CD4-positive, CD25-positive, alpha-beta regulatory T cell (primary cell): ENCODE data around the gene SOWAHD. TPM values are rescaled to one million over a fixed set of nuclear protein-coding genes. Genes with fewer than 3 reads are reported as not detected.
"Not testable (repeated sequence)": the region's sequence is repeated elsewhere in the genome, so short reads cannot be mapped to it uniquely, and the experiment has no call there.

Experiments used
- ATAC-seq, 2 donors: fragments of 150-1000 bp; cut with Tn5 transposase; one replicate each; pipeline ENCODE4 v1.10.0; 2021; ENCODE audit warnings: low read depth in 2 of 2, moderate number of reproducible peaks in 2 of 2, moderate library complexity in 1 of 2
- DNase-seq, 3 donors: peaks; one replicate each; pipeline versions ENCODE4 v3.0.0 to v3.0.0-alpha.2; 2012 to 2022; ENCODE audit warnings: mixed read lengths in 1 of 3
- H3K27ac ChIP-seq: one replicate; pipeline ENCODE4 v1.7.0; 2013; ENCODE audit warnings: mild to moderate bottlenecking, low read length; ENCODE audit not compliant: insufficient read depth, poor library complexity, severe bottlenecking
- H3K27me3 ChIP-seq: one replicate; pipeline ENCODE4 v1.7.0; 2013; ENCODE audit warnings: low read length; ENCODE audit not compliant: control insufficient read depth, insufficient read depth
- H3K36me3 ChIP-seq: one replicate; pipeline ENCODE4 v1.7.0; 2013; ENCODE audit warnings: mild to moderate bottlenecking, low read length, moderate library complexity; ENCODE audit not compliant: control insufficient read depth, insufficient read depth
- H3K4me1 ChIP-seq: 2 replicates; pipeline ENCODE4 v1.7.0; 2013; ENCODE audit warnings: mild to moderate bottlenecking, low read length; ENCODE audit not compliant: insufficient read depth, control insufficient read depth, poor library complexity, severe bottlenecking
- H3K4me3 ChIP-seq: one replicate; pipeline ENCODE4 v1.7.0; 2013; ENCODE audit warnings: low read depth, mild to moderate bottlenecking, low read length, moderate library complexity
- H3K9me3 ChIP-seq, 2 experiments: 1 replicate in 1 of 2; 2 replicates in 1 of 2; pipeline ENCODE4 v1.7.0; 2013; ENCODE audit warnings: low read length in 2 of 2, mild to moderate bottlenecking in 1 of 2, moderate library complexity in 1 of 2; ENCODE audit not compliant: control insufficient read depth in 2 of 2
- H3K27ac Mint-ChIP-seq, 3 donors: one replicate each; pipeline ENCODE4 v1.8.0; 2020 to 2022; ENCODE audit warnings: mild to moderate bottlenecking in 3 of 3, mixed read lengths in 3 of 3, moderate library complexity in 2 of 3
- H3K27me3 Mint-ChIP-seq: one replicate; pipeline ENCODE4 v1.8.0; 2022; ENCODE audit warnings: mild to moderate bottlenecking, mixed read lengths
- H3K36me3 Mint-ChIP-seq: one replicate; pipeline ENCODE4 v1.8.0; 2020; ENCODE audit warnings: mixed read lengths
- H3K4me1 Mint-ChIP-seq, 4 donors: one replicate each; pipeline ENCODE4 v1.8.0; 2020 to 2022; ENCODE audit warnings: mixed read lengths in 4 of 4, mild to moderate bottlenecking in 1 of 4
- H3K4me3 Mint-ChIP-seq, 4 donors: one replicate each; pipeline ENCODE4 v1.8.0; 2020 to 2022; ENCODE audit warnings: mild to moderate bottlenecking in 4 of 4, mixed read lengths in 4 of 4, moderate library complexity in 3 of 4
- H3K9me3 Mint-ChIP-seq, 7 donors: one replicate each; pipeline ENCODE4 v1.8.0; 2020 to 2022; ENCODE audit warnings: mixed read lengths in 7 of 7, mild to moderate bottlenecking in 3 of 7, moderate library complexity in 2 of 7
- polyA plus RNA-seq, 4 donors: library from polyadenylated mRNA; unstranded; fragments of 300-500 nt; fragmentation: Illumina TruSeq; gene quantifications; one replicate each; pipeline ENCODE4 v1.2.3, GENCODE V29; 2021
- total RNA-seq: library from RNA; stranded (reverse); gene quantifications from one replicate; pipeline ENCODE4 v1.2.3, GENCODE V29; 2022

Gene SOWAHD
- total and polyA plus RNA-seq, 5 donors from 2014 or later = 0.38 to 0.52 (median 0.46) TPM; not detected in 1

DNA sequence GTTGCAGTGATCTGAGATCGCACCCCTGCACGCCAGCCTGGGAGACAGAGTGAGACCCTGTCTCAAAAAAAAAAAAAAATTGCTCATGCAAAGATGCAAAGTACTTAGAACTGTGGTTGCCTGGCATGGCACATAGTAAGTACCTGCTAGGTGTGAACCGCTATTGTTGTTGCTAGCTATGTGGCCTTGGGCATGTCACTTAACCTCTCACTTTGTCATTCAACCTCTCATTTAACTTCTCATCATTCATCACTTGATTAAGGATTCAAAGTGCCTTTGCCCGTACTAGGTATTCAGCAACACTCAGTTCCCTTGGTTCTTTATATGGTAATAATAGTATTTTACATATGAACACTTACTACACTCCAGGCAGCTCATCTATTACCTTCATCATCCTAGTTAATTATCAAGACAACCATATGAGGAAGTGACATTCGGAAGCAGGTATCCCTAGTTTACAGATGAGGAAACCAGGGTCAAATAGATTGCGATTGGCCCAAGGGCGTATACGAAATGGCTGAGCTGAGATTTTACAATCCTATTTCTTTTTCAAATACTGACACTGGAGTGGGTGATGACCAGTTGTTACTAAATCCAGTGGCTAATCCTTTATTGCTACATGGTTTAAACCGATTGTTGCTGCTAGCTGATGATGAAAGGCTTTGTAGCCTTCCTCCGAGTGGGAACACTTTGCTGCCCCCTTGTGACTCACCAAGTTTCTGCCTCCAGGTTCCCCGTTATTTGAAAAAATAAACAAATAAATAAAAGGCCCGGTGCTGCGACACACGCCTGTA lies 28.8 kb upstream of the SOWAHD start:
- H3K9me3 Mint-ChIP-seq = peaks cover 0 to 1% (median 0%) of the 10 kb centered on the region in 7 donors
- ATAC-seq = peak; percentile 37 to 56
- no peaks in the 10 kb centered on the region for H3K36me3 Mint-ChIP-seq
- Histone ChIP-seq H3K36me3 (no peaks in the 10 kb centered on the region), H3K27me3 (no peaks in the 10 kb centered on the region), H3K27ac (no peak overlapping the region), H3K9me3 (no peaks in the 10 kb centered on the region), H3K4me3 (no peak overlapping the region), H3K4me1 (peaks cover 5% of the 10 kb centered on the region)
- no peak overlapping the region for H3K27ac Mint-ChIP-seq
- H3K4me3 Mint-ChIP-seq = no peak overlapping the region
- peak; percentile 46 to 78 (median 75) for DNase-seq
- H3K4me1 Mint-ChIP-seq = peaks cover 3 to 13% (median 6%) of the 10 kb centered on the region in 4 donors
- no peaks in the 10 kb centered on the region for H3K27me3 Mint-ChIP-seq

DNA sequence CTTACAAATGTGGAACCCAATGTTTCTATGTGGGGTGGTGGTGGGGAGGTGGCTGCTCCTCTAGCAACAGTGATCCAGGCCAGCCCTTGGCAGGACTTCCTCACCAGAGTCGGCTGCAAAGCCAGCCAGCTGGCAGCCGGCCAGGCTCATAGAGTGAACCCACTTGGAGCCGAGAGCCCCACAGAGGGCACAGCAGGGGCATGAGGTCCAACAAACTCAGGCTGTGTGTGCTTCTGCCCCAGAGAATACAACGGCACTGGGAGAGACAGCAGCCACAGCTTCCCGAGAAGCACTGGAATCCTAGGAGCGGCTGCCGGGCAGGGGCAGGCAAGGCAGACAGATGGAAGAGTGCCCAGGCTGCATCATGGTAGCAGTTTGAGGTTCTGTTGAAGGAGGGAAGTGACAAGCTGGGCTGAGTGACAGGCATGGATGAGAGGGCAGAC lies 23.5 kb upstream of the SOWAHD start:
- Mint-ChIP-seq H3K27me3 (peaks cover 4% of the 10 kb centered on the region), H3K9me3 (peaks cover 0 to 1% (median 0%) of the 10 kb centered on the region in 7 donors), H3K36me3 (no peaks in the 10 kb centered on the region), H3K4me3 (no peak overlapping the region), H3K27ac (peak overlapping the region in 1 of 3 donors; percentile 32), H3K4me1 (peaks cover 0 to 2% (median under 1%) of the 10 kb centered on the region in 4 donors)
- Histone ChIP-seq H3K9me3 (no peaks in the 10 kb centered on the region), H3K4me1 (no peaks in the 10 kb centered on the region), H3K36me3 (no peaks in the 10 kb centered on the region), H3K27ac (no peak overlapping the region), H3K27me3 (no peaks in the 10 kb centered on the region), H3K4me3 (no peak overlapping the region)
- no peak for ATAC-seq
- DNase-seq = no peak

DNA sequence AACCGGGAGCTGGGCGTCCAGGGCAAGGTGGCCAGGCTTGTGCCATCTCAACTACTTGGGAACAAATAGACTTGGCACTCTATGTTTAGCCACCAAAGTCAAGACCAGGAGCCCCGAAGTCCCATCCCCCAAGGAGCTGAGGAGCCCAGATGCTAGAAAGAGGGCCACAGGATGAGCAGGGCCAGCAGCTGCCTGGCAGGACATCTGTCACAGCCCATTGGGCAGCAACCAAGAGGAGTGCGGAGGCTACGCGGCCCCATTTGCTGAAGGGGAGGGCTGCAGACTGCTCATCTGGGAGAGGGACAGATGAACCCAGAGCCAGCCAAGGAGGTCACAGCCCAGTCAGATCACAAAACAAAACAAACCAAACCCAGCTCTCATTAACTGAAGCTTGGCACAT lies 22.9 kb upstream of the SOWAHD start:
- Mint-ChIP-seq H3K27ac (peak overlapping the region in 1 of 3 donors; percentile 32), H3K36me3 (no peaks in the 10 kb centered on the region), H3K4me1 (peaks cover 0 to 2% (median 0%) of the 10 kb centered on the region in 4 donors)

DNA sequence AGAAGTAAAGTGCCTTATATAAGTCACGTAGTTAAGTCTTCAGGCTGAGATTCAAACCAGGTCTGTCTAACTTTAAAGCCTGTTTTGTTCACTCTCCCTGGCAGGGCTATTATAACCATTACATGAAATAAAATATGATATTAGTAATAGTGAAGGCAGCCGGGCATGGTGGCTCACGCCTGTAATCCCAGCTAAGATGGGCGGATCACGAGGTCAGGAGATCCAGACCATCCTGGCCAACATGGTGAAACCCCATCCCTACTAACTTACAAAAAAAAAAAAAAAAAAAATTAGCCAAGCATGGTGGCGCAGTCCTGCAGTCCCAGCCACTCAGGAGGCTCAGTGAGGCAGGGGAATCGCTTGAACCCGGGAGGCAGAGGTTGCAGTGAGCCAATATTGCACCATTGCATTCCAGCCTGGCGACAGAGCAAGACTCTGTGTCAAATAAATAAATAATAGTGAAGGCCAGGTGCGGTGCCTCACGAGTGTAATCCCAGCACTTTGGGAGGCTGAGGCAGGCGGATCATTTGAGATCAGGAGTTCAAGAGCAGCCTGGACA lies 22.1 kb upstream of the SOWAHD start:
- no peak for DNase-seq
- Mint-ChIP-seq H3K9me3 (peaks cover 0 to 1% (median 0%) of the 10 kb centered on the region in 7 donors), H3K4me3 (no peak overlapping the region), H3K27ac (no peak overlapping the region), H3K4me1 (peaks cover 0 to 2% (median 0%) of the 10 kb centered on the region in 4 donors), H3K27me3 (peaks cover 4% of the 10 kb centered on the region), H3K36me3 (no peaks in the 10 kb centered on the region)
- H3K9me3 ChIP-seq = no peaks in the 10 kb centered on the region
- H3K36me3 ChIP-seq = no peaks in the 10 kb centered on the region
- no peaks in the 10 kb centered on the region for H3K27me3 ChIP-seq
- ATAC-seq = no peak
- H3K27ac ChIP-seq = no peak overlapping the region
- H3K4me1 ChIP-seq = no peaks in the 10 kb centered on the region
- H3K4me3 ChIP-seq = no peak overlapping the region

More for the DNA sequence above, 22.9 kb upstream of the SOWAHD start:
- Histone ChIP-seq H3K4me3 (no peak overlapping the region), H3K27ac (no peak overlapping the region), H3K36me3 (no peaks in the 10 kb centered on the region), H3K27me3 (no peaks in the 10 kb centered on the region), H3K9me3 (no peaks in the 10 kb centered on the region), H3K4me1 (no peaks in the 10 kb centered on the region)
- ATAC-seq = no peak
- Mint-ChIP-seq H3K27me3 (peaks cover 4% of the 10 kb centered on the region), H3K9me3 (peaks cover 0 to 1% (median 0%) of the 10 kb centered on the region in 7 donors), H3K4me3 (no peak overlapping the region)
- DNase-seq = no peak

DNA sequence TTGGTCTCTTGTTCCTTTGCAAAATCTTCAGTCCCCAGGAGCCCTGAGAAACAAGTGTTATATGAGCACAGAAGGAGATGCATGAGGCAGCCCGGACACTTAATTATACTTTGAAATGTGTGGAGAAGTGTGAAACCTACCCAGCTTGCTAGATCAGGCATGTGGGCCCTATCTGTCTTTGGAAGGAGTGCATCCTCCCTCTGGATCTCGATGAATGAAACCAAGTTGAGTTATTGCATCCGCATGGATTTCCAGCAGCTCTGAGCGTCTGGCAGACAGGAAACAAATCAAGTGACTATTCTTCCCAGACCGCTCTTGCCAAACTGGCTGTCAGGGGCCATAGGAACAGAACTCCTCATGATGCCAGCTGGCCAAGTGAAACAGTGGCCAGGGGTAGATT lies 19.6 kb upstream of the SOWAHD start:
- Histone ChIP-seq H3K27me3 (no peaks in the 10 kb centered on the region), H3K9me3 (no peaks in the 10 kb centered on the region), H3K4me3 (no peak overlapping the region), H3K36me3 (no peaks in the 10 kb centered on the region), H3K4me1 (no peaks in the 10 kb centered on the region), H3K27ac (no peak overlapping the region)
- Mint-ChIP-seq H3K27ac (no peak overlapping the region), H3K4me3 (no peak overlapping the region), H3K27me3 (peaks cover 4% of the 10 kb centered on the region), H3K9me3 (no peaks in the 10 kb centered on the region), H3K4me1 (peaks cover 0 to 2% (median 0%) of the 10 kb centered on the region in 4 donors), H3K36me3 (no peaks in the 10 kb centered on the region)
- DNase-seq = no peak
- ATAC-seq = no peak

DNA sequence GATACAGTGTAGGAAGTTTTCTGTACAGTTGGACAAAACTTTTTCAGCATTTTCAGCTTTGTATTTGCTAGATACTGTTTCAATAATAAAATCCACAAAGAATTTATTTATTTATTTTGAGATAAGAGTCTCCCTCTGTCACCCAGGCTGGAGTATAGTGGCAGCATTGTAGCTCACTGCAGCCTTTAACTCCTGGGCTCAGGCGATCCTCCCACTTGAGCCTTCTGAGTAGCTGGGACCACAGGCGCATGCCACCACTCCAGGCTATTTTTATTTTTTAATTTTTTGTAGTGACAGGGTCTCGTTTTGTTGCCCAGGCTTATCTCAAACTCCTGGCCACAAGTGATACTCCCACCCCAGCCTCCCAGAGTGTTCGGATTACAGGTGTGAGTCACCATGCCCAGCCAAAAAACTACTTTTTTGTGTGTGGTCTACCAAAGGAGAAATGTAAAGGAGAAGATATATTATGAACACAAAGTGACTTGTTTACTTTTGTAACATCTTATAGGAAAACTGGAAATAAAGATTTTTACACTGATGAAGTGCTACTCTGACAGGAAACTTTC lies 13.0 kb upstream of the SOWAHD start:
- DNase-seq (no peak), ATAC-seq (no peak)
- Mint-ChIP-seq H3K4me1 (no peaks in the 10 kb centered on the region), H3K27ac (peak overlapping the region in 1 of 3 donors; percentile 10), H3K4me3 (no peak overlapping the region), H3K27me3 (peaks cover 4% of the 10 kb centered on the region), H3K36me3 (no peaks in the 10 kb centered on the region), H3K9me3 (no peaks in the 10 kb centered on the region)
- Histone ChIP-seq H3K36me3 (no peaks in the 10 kb centered on the region), H3K9me3 (no peaks in the 10 kb centered on the region), H3K27ac (no peak overlapping the region), H3K4me3 (no peak overlapping the region), H3K27me3 (no peaks in the 10 kb centered on the region), H3K4me1 (no peaks in the 10 kb centered on the region)

DNA sequence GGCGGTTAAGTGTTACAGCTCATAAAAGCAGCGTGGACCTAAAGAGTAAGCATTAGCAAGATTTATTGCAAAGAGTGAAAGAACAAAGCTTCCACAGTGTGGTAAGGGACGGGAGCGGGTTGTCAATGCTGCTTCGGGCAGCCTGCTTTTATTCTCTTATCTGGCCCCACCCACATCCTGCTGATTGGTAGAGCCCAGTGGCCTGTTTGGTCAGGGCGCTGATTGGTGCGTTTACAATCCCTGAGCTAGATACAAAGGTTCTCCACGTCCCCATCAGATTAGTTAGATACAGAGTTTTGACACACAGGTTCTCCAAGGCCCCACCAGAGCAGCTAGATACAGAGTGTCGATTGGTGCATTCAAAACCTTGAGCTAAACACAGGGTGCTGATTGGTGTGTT lies 8.3 kb upstream of the SOWAHD start:
- peaks cover 2 to 22% (median 5%) of the 10 kb centered on the region in 4 donors for H3K4me1 Mint-ChIP-seq
- not testable (repeated sequence) for H3K27ac ChIP-seq, H3K9me3 Mint-ChIP-seq, H3K27ac Mint-ChIP-seq, H3K36me3 ChIP-seq, H3K4me3 Mint-ChIP-seq, H3K36me3 Mint-ChIP-seq, H3K9me3 ChIP-seq, H3K27me3 Mint-ChIP-seq, ATAC-seq, DNase-seq, H3K4me3 ChIP-seq, H3K27me3 ChIP-seq
- peaks cover 13% of the 10 kb centered on the region for H3K4me1 ChIP-seq
